Astrocyte (in vitro differentiated cells and primary cell): ENCODE data around the gene ABCA10.
"Not testable (repeated sequence)": the region's sequence is repeated elsewhere in the genome, so short reads cannot be mapped to it uniquely, and the experiment has no call there.

ENCODE experiments used
- EZH2 ChIP-seq: IDR thresholded peaks from 2 replicates; pipeline ENCODE4 v1.6.1; 2012; ENCODE audit warnings: mild to moderate bottlenecking, low read length, inconsistent platforms; ENCODE audit not compliant: insufficient read depth
- TF ChIP-seq, protein P1 (sequence below): IDR thresholded peaks from 2 replicates; pipeline ENCODE4 v1.5.1; 2011; ENCODE audit warnings: low read depth, mild to moderate bottlenecking, inconsistent platforms, low read length, moderate library complexity; ENCODE audit not compliant: insufficient read depth

DNA sequence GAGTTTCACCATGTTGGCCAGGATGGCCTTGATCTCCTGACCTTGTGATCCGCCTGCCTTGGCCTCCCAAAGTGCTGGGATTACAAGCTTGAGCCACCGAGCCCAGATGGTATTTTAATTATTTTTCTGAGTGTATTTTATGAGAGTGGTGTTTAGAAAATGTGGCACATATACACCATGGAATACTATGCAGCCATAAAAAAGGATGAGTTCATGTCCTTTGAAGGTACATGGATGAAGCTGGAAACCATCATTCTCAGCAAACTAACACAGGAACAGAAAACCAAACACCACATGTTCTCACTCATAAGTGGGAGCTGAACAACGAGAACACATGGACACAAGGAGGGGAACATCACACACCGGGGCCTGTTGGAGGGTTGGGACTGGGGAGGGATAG lies 47.7 kb upstream of the ABCA10 start:
- TF ChIP-seq, protein P1, sequence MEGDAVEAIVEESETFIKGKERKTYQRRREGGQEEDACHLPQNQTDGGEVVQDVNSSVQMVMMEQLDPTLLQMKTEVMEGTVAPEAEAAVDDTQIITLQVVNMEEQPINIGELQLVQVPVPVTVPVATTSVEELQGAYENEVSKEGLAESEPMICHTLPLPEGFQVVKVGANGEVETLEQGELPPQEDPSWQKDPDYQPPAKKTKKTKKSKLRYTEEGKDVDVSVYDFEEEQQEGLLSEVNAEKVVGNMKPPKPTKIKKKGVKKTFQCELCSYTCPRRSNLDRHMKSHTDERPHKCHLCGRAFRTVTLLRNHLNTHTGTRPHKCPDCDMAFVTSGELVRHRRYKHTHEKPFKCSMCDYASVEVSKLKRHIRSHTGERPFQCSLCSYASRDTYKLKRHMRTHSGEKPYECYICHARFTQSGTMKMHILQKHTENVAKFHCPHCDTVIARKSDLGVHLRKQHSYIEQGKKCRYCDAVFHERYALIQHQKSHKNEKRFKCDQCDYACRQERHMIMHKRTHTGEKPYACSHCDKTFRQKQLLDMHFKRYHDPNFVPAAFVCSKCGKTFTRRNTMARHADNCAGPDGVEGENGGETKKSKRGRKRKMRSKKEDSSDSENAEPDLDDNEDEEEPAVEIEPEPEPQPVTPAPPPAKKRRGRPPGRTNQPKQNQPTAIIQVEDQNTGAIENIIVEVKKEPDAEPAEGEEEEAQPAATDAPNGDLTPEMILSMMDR, result not testable (repeated sequence)
- not testable (repeated sequence) for TF ChIP-seq EZH2
